MM.1S (cell line): Measurements from ENCODE around the gene ZYG11A.

Source experiments
- CTCF ChIP-seq: fragments of 300-600 bp; sonication (generic); IDR thresholded peaks from 2 replicates; pipeline ENCODE4 v1.5.1; 2016; ENCODE audit warnings: antibody characterized with exemption, low read length, mixed read lengths
- EZH2phosphoT487 ChIP-seq: fragments of 300-600 bp; sonication (generic); IDR thresholded peaks from 2 replicates; pipeline ENCODE4 v1.6.1; 2018; ENCODE audit warnings: antibody characterized with exemption, low read length

GRCh38 chr1:52814465-52814864 is 28.1 kb upstream of the ZYG11A start:
- TF ChIP-seq CTCF (no peak), EZH2phosphoT487 (no peak)
